ENCODE measurements around the gene MAP2. TPM values are rescaled to one million over a fixed set of nuclear protein-coding genes. Genes with fewer than 3 reads are reported as not detected.

The MAP2 gene
- total RNA-seq, 2 experiments from 2014 or later: 0.16 to 0.20 TPM

DNA sequence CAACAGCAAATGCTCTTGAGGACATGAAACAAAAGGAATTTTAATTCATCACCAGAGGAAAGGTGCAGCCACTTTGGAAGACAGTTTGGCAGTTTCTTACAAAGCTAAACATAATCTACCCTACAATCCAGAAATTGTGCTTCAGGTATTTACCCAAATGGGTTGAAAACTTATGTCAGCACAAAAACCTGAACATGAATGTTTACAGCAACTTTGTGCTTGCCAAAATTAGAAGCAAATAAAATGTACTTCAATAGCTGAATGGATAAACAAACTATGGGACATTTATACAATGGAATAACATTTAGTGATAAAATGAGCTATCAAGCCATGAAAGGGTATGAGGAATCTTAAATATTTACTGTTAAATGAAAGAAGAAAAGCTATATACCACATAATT is 6.9 kb upstream of the MAP2 start:
- no peaks in the 10 kb centered on the region for H3K4me1 Mint-ChIP-seq (ENCODE audit: low read depth)
- Histone ChIP-seq H3K4me3 (ENCODE audit: low read length) (no peak overlapping the region), H3K4me1 (ENCODE audit: insufficient read depth, low read length) (no peaks in the 10 kb centered on the region), H3K36me3 (ENCODE audit: insufficient read depth, low read length) (no peaks in the 10 kb centered on the region), H3K27me3 (ENCODE audit: control insufficient read depth in 1 of 2, insufficient read depth in 2 of 2, low read length in 2 of 2) (no peaks in the 10 kb centered on the region), H3K9me3 (ENCODE audit: control insufficient read depth in 1 of 2, insufficient read depth in 1 of 2, low read length in 2 of 2) (no peaks in the 10 kb centered on the region), H3K27ac (ENCODE audit: low read depth in 1 of 2, low read length in 2 of 2) (no peak overlapping the region)
- ChIA-PET CTCF (no interaction called here), POLR2A (no interaction called here)
- H3K9me3 Mint-ChIP-seq: peaks cover 5% of the 10 kb centered on the region
- no peak overlapping the region for H3K4me3 Mint-ChIP-seq
- no peak for TF ChIP-seq CTCF (IDR thresholded peaks at IDR 0.05)
- intact Hi-C loops (cut with DNase I, micrococcal nuclease): no loop called here
- no peak overlapping the region for H3K27ac Mint-ChIP-seq
- DNase-seq: no peak
- H3K27me3 Mint-ChIP-seq: peaks cover 12% of the 10 kb centered on the region
- H3K36me3 Mint-ChIP-seq (ENCODE audit: low read depth): no peaks in the 10 kb centered on the region
- ATAC-seq (ENCODE audit: poor library complexity): no peak

- ATAC-seq (ENCODE audit: poor library complexity) (no peak), DNase-seq (peak in 1 of 14 experiments; percentile 4)
- ChIA-PET POLR2A (no interaction called here), CTCF (no interaction called here)
- peaks cover 47% of the 10 kb centered on the region for H3K27me3 Mint-ChIP-seq
- peaks cover 12% of the 10 kb centered on the region for H3K4me1 ChIP-seq (ENCODE audit: insufficient read depth, low read length)
- H3K4me3 ChIP-seq (ENCODE audit: low read length): no peak overlapping the region
- H3K27ac ChIP-seq (ENCODE audit: low read depth in 1 of 2, low read length in 2 of 2): no peak overlapping the region
- H3K9me3 ChIP-seq (ENCODE audit: control insufficient read depth in 1 of 2, insufficient read depth in 1 of 2, low read length in 2 of 2): peaks cover 0 to 6% of the 10 kb centered on the region in 2 experiments
- no peaks in the 10 kb centered on the region for H3K9me3 Mint-ChIP-seq
- no peaks in the 10 kb centered on the region for H3K36me3 Mint-ChIP-seq (ENCODE audit: low read depth)
- intact Hi-C loops (cut with DNase I, micrococcal nuclease): no loop called here
- H3K4me1 Mint-ChIP-seq (ENCODE audit: low read depth): peaks cover 25% of the 10 kb centered on the region
- H3K27me3 ChIP-seq (ENCODE audit: control insufficient read depth in 1 of 2, insufficient read depth in 2 of 2, low read length in 2 of 2): peaks cover 13 to 15% of the 10 kb centered on the region in 2 experiments
- no peak overlapping the region for H3K4me3 Mint-ChIP-seq
- no peaks in the 10 kb centered on the region for H3K36me3 ChIP-seq (ENCODE audit: insufficient read depth, low read length)
- H3K27ac Mint-ChIP-seq: no peak overlapping the region
- no peak for TF ChIP-seq CTCF (IDR thresholded peaks at IDR 0.05)
Observed at GRCh38 chr2:209422191-209422754, 1.6 kb upstream of the MAP2 start.

GRCh38 chr2:209424199-209424701 is 403 bp downstream of the MAP2 start:
- intact Hi-C loops (cut with DNase I, micrococcal nuclease): no loop called here

More at GRCh38 chr2:209424199-209424701, 403 bp downstream of the MAP2 start:
- Mint-ChIP-seq H3K36me3 (ENCODE audit: low read depth) (no peaks in the 10 kb centered on the region), H3K4me1 (ENCODE audit: low read depth) (peaks cover 25% of the 10 kb centered on the region), H3K4me3 (peak overlapping the region; percentile 82), H3K9me3 (no peaks in the 10 kb centered on the region), H3K27ac (no peak overlapping the region), H3K27me3 (peaks cover 52% of the 10 kb centered on the region)
- peak in 2 of 14 experiments; percentile 2 to 8 for DNase-seq
- peak; percentile 25 for ATAC-seq (ENCODE audit: poor library complexity)
- ChIA-PET CTCF (no interaction called here), POLR2A (no interaction called here)
- Histone ChIP-seq H3K27ac (ENCODE audit: low read depth in 1 of 2, low read length in 2 of 2) (no peak overlapping the region), H3K27me3 (ENCODE audit: control insufficient read depth in 1 of 2, insufficient read depth in 2 of 2, low read length in 2 of 2) (peaks cover 13 to 15% of the 10 kb centered on the region in 2 experiments), H3K9me3 (ENCODE audit: control insufficient read depth in 1 of 2, insufficient read depth in 1 of 2, low read length in 2 of 2) (peaks cover 0 to 6% of the 10 kb centered on the region in 2 experiments), H3K4me1 (ENCODE audit: insufficient read depth, low read length) (peaks cover 12% of the 10 kb centered on the region), H3K36me3 (ENCODE audit: insufficient read depth, low read length) (no peaks in the 10 kb centered on the region), H3K4me3 (ENCODE audit: low read length) (peak overlapping the region; percentile 47)
- no peak for TF ChIP-seq CTCF (IDR thresholded peaks at IDR 0.05)

Data from CD4-positive, alpha-beta T cell (primary cell).